HEK293 (cell line): ENCODE measurements around the gene PDRG1.

Experiments
- FEZF1 ChIP-seq: fragments of 450-650 bp; formaldehyde crosslinking; IDR thresholded peaks from 2 replicates; pipeline ENCODE4 v1.5.1; 2016; ENCODE audit warnings: missing biosample characterization, missing genetic modification characterization
- TCF7L2 ChIP-seq: IDR thresholded peaks from 2 replicates; pipeline ENCODE4 v1.6.1; 2011; ENCODE audit warnings: low read depth, mild to moderate bottlenecking, inconsistent platforms, low read length, moderate library complexity, borderline replicate concordance
- ZBTB21 ChIP-seq: fragments of 450-650 bp; formaldehyde crosslinking; IDR thresholded peaks from 2 replicates; pipeline ENCODE4 v1.5.1; 2017; ENCODE audit warnings: missing biosample characterization, missing genetic modification characterization
- ZNF184 ChIP-seq: fragments of 450-650 bp; IDR thresholded peaks from 2 replicates; pipeline ENCODE4 v1.5.1; 2018; ENCODE audit warnings: missing biosample characterization, mild to moderate bottlenecking, missing genetic modification characterization
- ZNF274 ChIP-seq, 2 experiments: fragments of 200-500 bp in 1 of 2; fragments of 450-650 bp in 1 of 2; sonication (Bioruptor generic) in 1 of 2; formaldehyde crosslinking in 1 of 2; IDR thresholded peaks; 2 replicates each; pipeline versions ENCODE4 v1.5.1 to v1.6.1; 2014 to 2016; ENCODE audit warnings: borderline replicate concordance in 1 of 2, inconsistent platforms in 1 of 2, low read length in 1 of 2, missing biosample characterization in 1 of 2, missing genetic modification characterization in 1 of 2
- ZNF354C ChIP-seq: fragments of 450-650 bp; formaldehyde crosslinking; IDR thresholded peaks from 2 replicates; pipeline ENCODE4 v1.5.1; 2016; ENCODE audit warnings: missing biosample characterization, missing genetic modification characterization, low read depth, borderline replicate concordance
- ZNF394 ChIP-seq: fragments of 450-650 bp; formaldehyde crosslinking; IDR thresholded peaks from 2 replicates; pipeline ENCODE4 v1.5.1; 2016; ENCODE audit warnings: missing biosample characterization, missing genetic modification characterization, mild to moderate bottlenecking, moderate library complexity, borderline replicate concordance
- TF ChIP-seq, protein P1 (sequence below): fragments of 450-650 bp; formaldehyde crosslinking; IDR thresholded peaks from 2 replicates; pipeline ENCODE4 v1.5.1; 2016; ENCODE audit warnings: missing biosample characterization, missing genetic modification characterization
- TF ChIP-seq, protein P2 (sequence below): fragments of 450-650 bp; formaldehyde crosslinking; IDR thresholded peaks from 2 replicates; pipeline ENCODE4 v1.5.1; 2016; ENCODE audit warnings: missing biosample characterization, missing genetic modification characterization

DNA sequence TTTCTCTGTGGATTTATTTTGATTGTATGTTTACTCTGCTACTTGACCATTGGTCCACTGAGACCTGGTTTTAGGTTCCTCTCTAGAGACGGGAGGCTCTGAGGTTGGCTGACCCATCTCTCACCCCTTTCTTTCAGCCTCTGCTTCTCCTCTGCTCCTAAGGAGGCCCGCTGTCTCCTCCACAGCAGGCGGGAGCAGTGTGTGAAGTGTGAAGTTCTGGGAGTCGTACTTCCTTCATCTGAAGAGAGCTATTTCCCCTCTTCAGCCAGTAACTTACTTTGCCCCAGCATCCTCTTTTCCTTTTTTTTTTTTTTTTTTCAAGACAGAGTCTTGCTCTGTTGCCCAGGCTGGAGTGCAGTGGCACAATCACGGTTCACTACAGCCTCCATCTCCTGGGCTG lies 21.1 kb downstream of the PDRG1 start:
- TF ChIP-seq, protein P1, sequence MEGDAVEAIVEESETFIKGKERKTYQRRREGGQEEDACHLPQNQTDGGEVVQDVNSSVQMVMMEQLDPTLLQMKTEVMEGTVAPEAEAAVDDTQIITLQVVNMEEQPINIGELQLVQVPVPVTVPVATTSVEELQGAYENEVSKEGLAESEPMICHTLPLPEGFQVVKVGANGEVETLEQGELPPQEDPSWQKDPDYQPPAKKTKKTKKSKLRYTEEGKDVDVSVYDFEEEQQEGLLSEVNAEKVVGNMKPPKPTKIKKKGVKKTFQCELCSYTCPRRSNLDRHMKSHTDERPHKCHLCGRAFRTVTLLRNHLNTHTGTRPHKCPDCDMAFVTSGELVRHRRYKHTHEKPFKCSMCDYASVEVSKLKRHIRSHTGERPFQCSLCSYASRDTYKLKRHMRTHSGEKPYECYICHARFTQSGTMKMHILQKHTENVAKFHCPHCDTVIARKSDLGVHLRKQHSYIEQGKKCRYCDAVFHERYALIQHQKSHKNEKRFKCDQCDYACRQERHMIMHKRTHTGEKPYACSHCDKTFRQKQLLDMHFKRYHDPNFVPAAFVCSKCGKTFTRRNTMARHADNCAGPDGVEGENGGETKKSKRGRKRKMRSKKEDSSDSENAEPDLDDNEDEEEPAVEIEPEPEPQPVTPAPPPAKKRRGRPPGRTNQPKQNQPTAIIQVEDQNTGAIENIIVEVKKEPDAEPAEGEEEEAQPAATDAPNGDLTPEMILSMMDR (tag by site-specific recombination): no peak
- TF ChIP-seq ZBTB21: no peak
- TF ChIP-seq ZNF274 (IDR thresholded peaks at IDR 0.05; ENCODE audit: low read length): no peak
- TF ChIP-seq ZNF274 (tag by site-specific recombination; IDR thresholded peaks at IDR 0.05; ENCODE audit: borderline replicate concordance): no peak
- no peak for TF ChIP-seq ZNF354C
- TF ChIP-seq ZNF184 (tag by site-specific recombination): no peak
- no peak for TF ChIP-seq TCF7L2
- no peak for TF ChIP-seq ZNF394 (tag by site-specific recombination)
- TF ChIP-seq, protein P2, sequence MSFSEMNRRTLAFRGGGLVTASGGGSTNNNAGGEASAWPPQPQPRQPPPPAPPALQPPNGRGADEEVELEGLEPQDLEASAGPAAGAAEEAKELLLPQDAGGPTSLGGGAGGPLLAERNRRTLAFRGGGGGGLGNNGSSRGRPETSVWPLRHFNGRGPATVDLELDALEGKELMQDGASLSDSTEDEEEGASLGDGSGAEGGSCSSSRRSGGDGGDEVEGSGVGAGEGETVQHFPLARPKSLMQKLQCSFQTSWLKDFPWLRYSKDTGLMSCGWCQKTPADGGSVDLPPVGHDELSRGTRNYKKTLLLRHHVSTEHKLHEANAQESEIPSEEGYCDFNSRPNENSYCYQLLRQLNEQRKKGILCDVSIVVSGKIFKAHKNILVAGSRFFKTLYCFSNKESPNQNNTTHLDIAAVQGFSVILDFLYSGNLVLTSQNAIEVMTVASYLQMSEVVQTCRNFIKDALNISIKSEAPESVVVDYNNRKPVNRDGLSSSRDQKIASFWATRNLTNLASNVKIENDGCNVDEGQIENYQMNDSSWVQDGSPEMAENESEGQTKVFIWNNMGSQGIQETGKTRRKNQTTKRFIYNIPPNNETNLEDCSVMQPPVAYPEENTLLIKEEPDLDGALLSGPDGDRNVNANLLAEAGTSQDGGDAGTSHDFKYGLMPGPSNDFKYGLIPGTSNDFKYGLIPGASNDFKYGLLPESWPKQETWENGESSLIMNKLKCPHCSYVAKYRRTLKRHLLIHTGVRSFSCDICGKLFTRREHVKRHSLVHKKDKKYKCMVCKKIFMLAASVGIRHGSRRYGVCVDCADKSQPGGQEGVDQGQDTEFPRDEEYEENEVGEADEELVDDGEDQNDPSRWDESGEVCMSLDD (tag by site-specific recombination): no peak
- TF ChIP-seq FEZF1 (tag by site-specific recombination): no peak
